Kidney (tissue), 14 donors: Measurements from ENCODE around the gene KTN1. TPM values are rescaled to one million over a fixed set of nuclear protein-coding genes. Genes with fewer than 3 reads are reported as not detected.

Experiments used
- DNase-seq, 5 donors: peaks; one replicate each; pipeline ENCODE4 v3.0.0-alpha.2; 2013 to 2020
- FAIRE-seq: peaks from 2 replicates; lab custom pipeline; 2012; peaks lifted over from hg19 to GRCh38; lab: Jason Lieb, UNC
- H3K27ac ChIP-seq, 2 donors: one replicate each; pipeline ENCODE4 v1.7.0; 2013; ENCODE audit warnings: low read depth in 2 of 2, low read length in 2 of 2, inconsistent platforms in 1 of 2
- H3K27me3 ChIP-seq: one replicate; pipeline ENCODE4 v1.7.1; 2013; ENCODE audit warnings: low read length, inconsistent platforms; ENCODE audit not compliant: control insufficient read depth, insufficient read depth
- H3K36me3 ChIP-seq, 3 donors: one replicate each; pipeline versions ENCODE4 v1.7.0 to v1.7.1; 2013; ENCODE audit warnings: low read length in 3 of 3, control low read depth in 1 of 3, inconsistent platforms in 1 of 3; ENCODE audit not compliant: insufficient read depth in 3 of 3, control insufficient read depth in 2 of 3
- H3K4me1 ChIP-seq, 3 donors: one replicate each; pipeline versions ENCODE4 v1.7.0 to v1.7.1; 2013; ENCODE audit warnings: low read length in 3 of 3, inconsistent platforms in 1 of 3, low read depth in 1 of 3; ENCODE audit not compliant: control insufficient read depth in 2 of 3, insufficient read depth in 2 of 3
- H3K4me3 ChIP-seq, 3 donors: one replicate each; pipeline versions ENCODE4 v1.7.0 to v1.8.1; 2013; ENCODE audit warnings: low read length in 3 of 3, control low read depth in 1 of 3, inconsistent platforms in 1 of 3
- H3K9ac ChIP-seq, 3 donors: one replicate each; pipeline versions ENCODE4 v1.7.0 to v1.7.1; 2013; ENCODE audit warnings: low read length in 3 of 3, control low read depth in 1 of 3, inconsistent platforms in 1 of 3
- H3K9me3 ChIP-seq, 3 donors: one replicate each; pipeline versions ENCODE4 v1.7.0 to v1.7.1; 2013; ENCODE audit warnings: low read length in 3 of 3, control low read depth in 1 of 3, inconsistent platforms in 1 of 3; ENCODE audit not compliant: control insufficient read depth in 2 of 3, insufficient read depth in 1 of 3
- intact Hi-C: fragments of 100-400 bp; cut with DNase I; formaldehyde crosslinking; loops from one replicate; pipeline ENCODE4 v1.11.1; 2022
- polyA plus RNA-seq: library from polyadenylated mRNA; stranded (reverse); fragments of 350-450 nt; fragmentation: Illumina TruSeq; extraction: RNeasy Lipid Tissue Mini Kit (QIAGEN cat#74804); gene quantifications from one replicate; pipeline ENCODE4 v1.2.3, GENCODE V29; 2014; ENCODE audit warnings: low read depth, low replicate concordance; ENCODE audit not compliant: insufficient read depth
- total RNA-seq: library from RNA; stranded (reverse); fragmentation: NEBNext Ultra II Directional; extraction: Animal tissue kit (Norgen Biotek cat#: 25700); gene quantifications from one replicate; pipeline ENCODE4 v1.2.1, GENCODE V29; 2021
- TF ChIP-seq, protein P1 (sequence below): IDR thresholded peaks from 3 replicates; pipeline ENCODE4 v1.5.1; 2012; ENCODE audit warnings: mild to moderate bottlenecking, moderate library complexity, borderline replicate concordance; ENCODE audit not compliant: insufficient read depth; ENCODE audit errors: extremely low read depth
- donor health status: control.
- donor health status: control.
- donor health status: control.
- donor health status: control.
- donor health status: control.
- donor health status: DM: yes; HTN: yes; CAD: no.
- donor health status: Normal renal cell carcinoma (clear cell type).

KTN1 gene
- total and polyA plus RNA-seq, 2 donors from 2014 or later: 106 to 155 TPM

DNA sequence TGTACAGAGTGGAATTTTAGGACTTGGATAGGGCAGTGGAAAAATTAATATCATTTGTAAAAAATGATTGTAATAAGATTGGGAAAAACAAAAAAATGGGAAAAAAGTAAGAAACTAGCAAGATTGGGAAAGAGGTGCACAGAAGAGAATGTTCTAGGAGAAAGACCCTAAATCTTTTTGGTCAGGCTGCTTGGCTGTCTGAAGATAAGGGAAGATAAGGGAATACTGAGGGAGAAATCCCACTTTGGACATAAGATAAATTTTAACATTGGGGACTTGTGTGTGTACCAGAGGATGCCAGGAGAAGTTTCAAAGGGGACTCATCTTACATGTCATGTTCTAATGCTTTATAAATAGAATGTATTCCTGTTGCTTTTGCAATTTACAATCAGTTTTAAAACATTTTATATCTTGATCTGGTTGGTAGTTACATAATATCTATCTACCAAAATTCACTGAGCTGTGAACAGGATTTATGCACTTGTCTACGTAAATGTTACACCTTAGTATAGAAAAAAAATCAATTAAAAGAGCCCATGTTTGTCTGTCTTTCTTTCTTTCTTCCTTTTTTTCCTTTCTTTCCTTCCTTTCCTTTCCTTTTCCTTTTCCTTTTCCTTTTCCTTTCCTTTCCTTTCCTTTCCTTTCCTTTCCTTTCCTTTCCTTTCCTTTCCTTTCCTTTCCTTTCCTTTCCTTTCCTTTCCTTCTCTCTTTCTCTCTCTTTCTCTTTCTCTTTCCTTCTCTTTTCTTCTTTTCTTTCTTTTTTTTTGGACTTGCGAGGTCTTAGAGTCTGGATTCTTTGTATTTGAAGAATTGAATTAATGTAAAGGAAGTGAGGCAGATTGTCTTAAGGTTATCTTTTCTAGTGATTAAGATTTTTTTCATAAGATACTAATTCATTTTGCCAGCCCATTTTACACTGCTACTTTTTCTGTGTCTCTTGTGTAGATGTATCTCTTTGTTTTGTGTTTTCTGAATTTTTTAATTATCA lies 66.1 kb downstream of the KTN1 start:
- DNase-seq: no peak
- no peak overlapping the region for H3K27ac ChIP-seq
- no peaks in the 10 kb centered on the region for H3K27me3 ChIP-seq
- peaks cover 2 to 37% (median 2%) of the 10 kb centered on the region in 3 donors for H3K36me3 ChIP-seq
- no peaks in the 10 kb centered on the region for H3K9me3 ChIP-seq
- intact Hi-C loops: no loop called here
- no peak overlapping the region for H3K4me3 ChIP-seq
- H3K4me1 ChIP-seq: no peaks in the 10 kb centered on the region
- H3K9ac ChIP-seq: no peak overlapping the region
- TF ChIP-seq, protein P1, sequence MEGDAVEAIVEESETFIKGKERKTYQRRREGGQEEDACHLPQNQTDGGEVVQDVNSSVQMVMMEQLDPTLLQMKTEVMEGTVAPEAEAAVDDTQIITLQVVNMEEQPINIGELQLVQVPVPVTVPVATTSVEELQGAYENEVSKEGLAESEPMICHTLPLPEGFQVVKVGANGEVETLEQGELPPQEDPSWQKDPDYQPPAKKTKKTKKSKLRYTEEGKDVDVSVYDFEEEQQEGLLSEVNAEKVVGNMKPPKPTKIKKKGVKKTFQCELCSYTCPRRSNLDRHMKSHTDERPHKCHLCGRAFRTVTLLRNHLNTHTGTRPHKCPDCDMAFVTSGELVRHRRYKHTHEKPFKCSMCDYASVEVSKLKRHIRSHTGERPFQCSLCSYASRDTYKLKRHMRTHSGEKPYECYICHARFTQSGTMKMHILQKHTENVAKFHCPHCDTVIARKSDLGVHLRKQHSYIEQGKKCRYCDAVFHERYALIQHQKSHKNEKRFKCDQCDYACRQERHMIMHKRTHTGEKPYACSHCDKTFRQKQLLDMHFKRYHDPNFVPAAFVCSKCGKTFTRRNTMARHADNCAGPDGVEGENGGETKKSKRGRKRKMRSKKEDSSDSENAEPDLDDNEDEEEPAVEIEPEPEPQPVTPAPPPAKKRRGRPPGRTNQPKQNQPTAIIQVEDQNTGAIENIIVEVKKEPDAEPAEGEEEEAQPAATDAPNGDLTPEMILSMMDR: no peak
- no peak for FAIRE-seq

DNA sequence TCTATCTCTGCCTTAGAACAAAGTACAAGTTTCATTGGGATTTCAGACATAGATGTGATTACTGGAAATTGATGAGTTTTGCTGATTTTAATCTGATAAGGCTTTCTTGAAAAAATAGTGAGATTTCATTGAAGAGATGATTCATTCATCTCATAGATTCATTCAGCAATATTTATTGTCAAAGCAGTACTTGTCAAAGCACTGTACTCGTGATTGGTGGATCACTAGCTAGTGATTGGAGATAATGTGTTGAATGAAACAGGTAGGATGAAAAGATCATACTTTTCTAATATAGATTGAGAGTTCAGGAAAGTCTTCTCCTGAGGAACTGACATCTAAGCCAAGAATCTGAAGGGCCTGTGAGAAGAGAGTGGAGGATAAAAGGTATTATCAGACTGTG lies 71.0 kb downstream of the KTN1 start:
- intact Hi-C loops: no loop called here
- DNase-seq (no peak), FAIRE-seq (no peak)
- H3K4me1 ChIP-seq: no peaks in the 10 kb centered on the region
- no peaks in the 10 kb centered on the region for H3K9me3 ChIP-seq
- no peaks in the 10 kb centered on the region for H3K27me3 ChIP-seq
- H3K4me3 ChIP-seq: no peak overlapping the region
- TF ChIP-seq, protein P1: no peak
- H3K9ac ChIP-seq: no peak overlapping the region
- H3K27ac ChIP-seq: no peak overlapping the region
- peaks cover 5 to 26% (median 15%) of the 10 kb centered on the region in 3 donors for H3K36me3 ChIP-seq

DNA sequence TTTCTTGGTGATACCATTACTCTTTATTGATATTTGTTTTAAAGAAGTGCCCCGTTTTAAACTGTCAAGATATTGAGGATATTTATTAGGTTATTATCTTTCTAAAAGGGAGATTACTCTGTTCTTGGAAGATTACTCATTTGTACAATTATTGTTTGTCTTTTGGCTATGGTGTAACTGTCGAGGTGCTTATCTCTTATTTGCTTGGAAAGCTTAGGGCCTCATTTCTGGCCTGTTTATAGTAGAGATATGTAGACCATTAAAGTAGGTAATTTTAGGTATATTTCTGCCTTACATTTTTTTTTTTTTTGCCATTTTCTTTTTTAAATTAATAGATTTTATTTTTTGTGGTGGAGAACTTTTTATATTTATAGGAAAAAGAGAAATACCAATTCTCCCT lies 74.2 kb downstream of the KTN1 start:
- FAIRE-seq (peak; percentile 15), DNase-seq (no peak)
- Histone ChIP-seq H3K27me3 (no peaks in the 10 kb centered on the region), H3K4me3 (no peak overlapping the region), H3K27ac (no peak overlapping the region), H3K36me3 (peaks cover 3 to 32% (median 21%) of the 10 kb centered on the region in 3 donors), H3K9me3 (no peaks in the 10 kb centered on the region), H3K9ac (no peak overlapping the region), H3K4me1 (no peaks in the 10 kb centered on the region)
- intact Hi-C loops: no loop called here
- TF ChIP-seq, protein P1: no peak
